H4 (cell line): Measurements from ENCODE around the gene EML5. TPM values are rescaled to one million over a fixed set of nuclear protein-coding genes. Genes with fewer than 3 reads are reported as not detected.

ENCODE experiments used
- DNase-seq: peaks from one replicate; pipeline ENCODE4 v3.0.0-alpha.2; 2015; ENCODE audit warnings: low spot score
- total RNA-seq: library from RNA; depleted of rRNA; stranded (reverse); fragments of >200 nt; shearing (Covaris generic); gene quantifications from 2 replicates; pipeline ENCODE4 v1.2.3, GENCODE V29; 2014

Gene EML5
- total RNA-seq, 1 experiment from 2014 or later = 0.43 TPM

DNA sequence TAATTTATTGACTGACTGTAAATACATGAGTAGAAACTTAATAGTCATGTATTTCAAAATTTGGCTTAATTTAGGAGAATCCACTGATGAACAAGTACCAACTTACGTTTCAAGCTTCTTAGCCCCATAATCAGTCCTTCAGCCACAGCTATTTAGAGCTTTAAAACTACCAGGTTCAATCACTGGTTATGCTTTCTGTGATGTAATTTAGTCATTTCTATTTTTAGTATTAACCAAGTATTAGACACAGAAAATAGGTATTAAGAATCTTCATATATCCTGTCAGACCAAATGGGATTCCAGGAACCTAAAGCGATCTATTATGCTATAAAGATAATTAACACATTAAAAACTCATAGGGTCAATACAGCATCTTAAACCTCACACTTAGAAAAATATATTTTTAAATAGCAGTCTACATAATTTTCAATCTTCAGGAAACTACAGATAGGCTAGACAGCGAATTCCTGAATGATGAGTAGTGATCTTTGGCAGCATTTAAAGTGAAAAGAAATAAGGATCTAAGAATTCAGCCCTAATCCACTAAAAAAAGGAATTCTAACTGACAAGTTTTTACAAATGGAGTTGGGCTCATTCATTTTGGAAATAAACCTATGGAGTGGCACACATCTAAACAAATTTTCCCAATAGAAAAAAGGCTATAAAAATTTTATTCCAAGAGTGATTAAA lies 178.4 kb downstream of the EML5 start:
- DNase-seq = no peak

DNA sequence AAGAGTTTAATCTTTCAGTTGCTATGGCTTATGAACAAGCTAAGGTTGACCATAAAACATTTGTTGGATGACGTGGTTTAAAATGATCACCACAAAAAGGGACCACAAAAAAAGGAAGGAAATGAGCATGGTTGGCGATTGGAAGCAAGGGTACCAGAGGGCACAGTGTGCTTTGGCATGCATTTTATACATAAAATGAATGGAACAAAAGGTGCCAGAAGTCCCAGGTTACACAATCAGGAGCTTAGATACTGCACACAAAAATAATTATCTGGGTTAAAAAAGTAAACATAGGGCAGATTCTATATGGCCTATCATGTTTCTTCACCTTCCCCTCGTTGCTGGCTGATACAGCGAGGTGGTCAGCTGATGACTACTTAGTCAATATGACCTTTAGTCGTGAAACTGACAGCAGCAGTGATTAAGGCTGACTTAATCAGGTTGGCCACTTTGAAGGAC lies 179.2 kb downstream of the EML5 start:
- peak; percentile 66 for DNase-seq

DNA sequence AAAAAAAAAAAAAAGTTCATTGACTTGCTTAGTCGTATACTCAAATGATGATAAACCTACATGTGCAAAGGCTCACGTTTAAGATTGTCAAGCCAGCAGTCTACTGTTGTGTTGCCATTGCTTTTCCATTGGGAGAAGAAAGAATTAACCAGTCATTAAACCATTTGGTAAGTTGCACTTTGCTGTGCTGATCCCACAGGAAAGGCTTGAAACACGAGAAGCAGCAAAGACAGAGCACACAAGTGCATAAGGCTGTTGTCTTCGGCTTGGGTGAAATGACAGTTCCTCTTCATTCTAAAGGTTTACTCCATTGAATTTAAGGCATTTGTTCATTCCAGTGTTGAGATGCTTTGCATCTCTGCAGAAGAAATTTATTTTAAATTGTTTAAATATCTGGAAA lies 179.8 kb downstream of the EML5 start:
- no peak for DNase-seq

DNA sequence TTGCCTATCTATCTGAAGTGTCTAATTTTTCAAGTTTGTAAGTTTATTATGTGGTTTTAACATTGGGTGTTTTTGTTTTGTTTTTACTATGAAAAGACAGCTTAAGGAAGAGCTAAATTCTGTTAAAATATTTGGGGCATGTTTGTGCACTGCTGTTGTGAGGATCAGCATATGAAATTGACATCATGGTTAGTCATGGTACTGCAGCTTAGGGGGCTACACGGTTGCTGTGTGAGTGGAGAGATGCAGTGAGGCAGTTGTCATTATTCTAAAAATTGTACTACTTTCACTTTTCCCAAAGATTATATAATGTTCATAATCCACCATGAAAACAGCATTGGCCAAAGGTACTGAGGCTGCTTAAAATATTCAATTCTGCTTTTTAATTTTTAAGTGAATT lies 180.9 kb downstream of the EML5 start:
- DNase-seq = no peak

DNA sequence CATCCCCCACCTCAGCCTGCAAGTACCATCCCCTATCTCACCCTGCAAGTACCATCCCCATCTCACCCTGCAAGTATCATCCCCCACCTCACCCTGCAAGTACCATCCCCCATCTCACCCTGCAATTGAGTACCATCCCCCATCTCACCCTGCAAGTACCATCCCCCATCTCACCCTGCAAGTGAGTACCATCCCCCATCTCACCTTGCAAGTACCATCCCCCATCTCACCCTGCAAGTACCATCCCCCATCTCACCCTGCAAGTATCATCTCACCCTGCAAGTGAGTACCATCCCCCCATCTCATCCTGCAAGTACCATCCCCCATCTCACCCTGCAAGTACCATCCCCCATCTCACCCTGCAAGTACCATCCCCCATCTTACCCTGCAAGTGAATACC lies 184.9 kb downstream of the EML5 start:
- DNase-seq = no peak

DNA sequence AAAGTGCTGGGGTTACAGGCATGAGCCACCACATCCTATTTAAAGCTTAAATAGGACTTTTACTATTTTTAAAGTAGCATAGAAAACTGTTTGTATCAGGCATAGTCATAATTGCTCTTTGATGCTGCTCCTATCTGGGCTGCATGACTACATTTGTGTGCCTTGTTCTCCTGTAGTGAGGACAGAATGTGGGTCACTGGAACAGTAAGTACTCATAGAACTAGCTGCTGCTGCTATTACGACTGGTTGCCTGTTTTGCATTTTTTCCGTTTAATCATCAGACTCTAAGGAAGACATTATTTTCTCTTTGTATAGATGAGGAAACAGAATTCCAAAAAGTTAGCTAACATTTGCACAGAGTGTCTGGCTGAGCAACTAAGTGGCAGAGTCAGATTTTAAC lies 187.2 kb downstream of the EML5 start:
- DNase-seq = no peak

DNA sequence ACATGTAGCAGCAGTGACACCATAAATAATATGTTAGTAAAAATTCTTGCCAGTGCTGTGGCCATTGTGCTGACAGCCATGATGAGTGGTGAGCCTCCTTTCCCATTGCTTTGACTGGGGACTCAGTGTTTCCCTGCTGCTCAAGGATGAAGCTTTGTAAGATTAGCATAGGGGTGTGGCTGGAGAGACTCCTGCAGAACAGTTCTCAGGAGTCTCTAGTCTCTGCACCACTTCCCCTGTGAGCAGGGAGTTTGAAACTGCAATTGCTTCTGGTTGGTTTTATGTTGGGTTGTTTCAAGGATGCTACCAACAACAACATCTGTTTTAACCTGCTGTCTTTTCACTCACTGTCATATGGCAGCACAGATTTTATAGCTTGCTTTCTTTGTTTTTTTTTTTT lies 188.5 kb downstream of the EML5 start:
- DNase-seq = no peak

DNA sequence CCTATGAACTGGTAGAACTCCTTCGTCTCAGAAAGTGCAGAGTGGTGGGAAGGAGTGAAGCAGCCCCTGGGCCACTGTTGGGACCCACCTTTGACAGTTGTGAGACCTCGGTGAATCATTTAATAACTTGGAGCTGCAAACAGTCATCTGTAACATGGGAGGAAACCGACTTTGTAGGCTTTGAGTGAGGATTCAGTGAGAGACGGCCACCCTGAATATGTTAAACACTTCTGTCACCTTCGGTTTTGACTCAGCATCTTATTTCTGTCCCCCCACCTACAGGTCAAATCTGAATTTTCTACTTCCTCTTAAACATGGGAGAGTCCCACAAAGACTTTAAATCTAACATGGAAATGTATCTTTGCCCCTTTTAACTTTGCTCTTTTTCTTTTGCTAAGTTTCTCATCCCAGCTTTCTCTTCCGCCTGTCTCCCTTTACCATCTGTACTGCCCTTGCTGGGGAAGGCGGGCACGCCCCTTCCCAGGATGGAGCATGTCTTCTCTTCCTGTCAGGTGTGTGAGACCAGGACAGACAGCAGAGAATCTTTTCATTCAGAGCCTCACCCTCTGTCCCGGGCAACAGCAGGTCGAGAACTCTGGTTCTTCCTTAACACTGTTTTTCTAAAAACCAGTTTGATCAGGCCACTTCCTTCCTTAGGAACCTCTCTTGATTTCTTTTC lies 192.9 kb downstream of the EML5 start:
- DNase-seq = no peak

DNA sequence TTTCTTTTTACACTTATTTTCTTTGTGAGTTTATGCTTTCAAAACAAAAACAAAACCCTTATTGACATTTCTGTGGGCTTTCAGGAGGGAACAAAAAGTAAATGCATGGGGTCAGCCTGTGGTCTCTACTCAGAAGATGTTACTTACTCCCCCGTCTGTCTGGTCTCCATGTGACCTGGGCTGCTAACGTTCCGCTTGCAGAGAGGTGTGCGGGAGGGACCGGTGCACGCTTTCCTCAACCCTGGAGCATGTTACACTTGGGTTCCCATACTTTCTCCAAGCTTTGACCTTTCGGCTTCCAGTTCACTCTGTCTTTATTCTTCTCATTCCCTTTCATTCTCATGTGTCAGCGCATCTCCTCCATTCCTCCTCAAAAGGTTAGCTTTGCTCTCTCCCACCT lies 193.4 kb downstream of the EML5 start:
- DNase-seq = no peak

DNA sequence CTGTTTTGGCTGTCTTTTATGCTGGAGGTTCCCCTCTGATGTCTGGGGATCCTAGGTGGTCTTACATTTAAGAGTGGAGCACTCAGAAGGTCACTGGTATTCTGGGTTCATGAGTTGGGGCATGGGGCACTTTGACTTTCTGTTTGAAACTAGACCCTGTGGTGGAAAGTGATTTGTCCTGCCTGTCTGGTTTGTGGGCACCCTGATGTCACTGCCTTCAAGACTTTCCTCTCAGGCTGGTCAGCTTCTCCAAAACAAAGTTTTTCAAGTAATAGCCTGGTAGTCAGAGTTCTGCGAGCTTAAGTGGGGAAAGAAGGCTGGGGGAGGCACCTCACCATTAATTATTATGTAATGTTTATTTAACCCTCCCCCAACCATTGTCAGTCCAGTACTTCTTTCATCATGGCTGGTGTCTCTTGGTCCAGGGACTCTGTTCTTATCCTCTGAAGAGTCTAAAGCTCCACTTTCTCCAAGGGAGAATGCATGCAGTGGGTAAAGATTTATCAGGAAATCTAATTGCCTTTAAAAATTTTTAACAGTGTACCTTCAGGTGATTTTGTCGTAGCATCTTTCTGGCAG lies 194.6 kb downstream of the EML5 start:
- no peak for DNase-seq

DNA sequence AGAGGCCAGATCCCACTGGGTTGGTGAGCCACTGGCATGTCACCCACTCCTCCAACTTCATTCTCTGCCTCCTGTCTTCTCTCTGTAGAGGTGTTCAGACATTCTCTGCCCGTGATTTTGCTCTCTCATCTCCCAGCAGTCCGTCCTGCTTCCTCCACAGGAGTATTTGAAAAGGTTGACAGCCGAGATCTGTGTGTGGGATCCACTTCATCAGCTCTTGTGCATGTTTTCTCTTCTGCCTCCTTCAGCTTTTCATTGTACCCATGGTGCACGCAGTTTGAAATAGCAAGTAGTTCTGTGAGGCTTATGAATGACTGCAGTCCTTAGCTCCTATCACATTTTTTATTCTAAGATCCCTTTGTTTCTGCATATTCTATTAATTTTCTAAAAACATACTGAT lies 195.2 kb downstream of the EML5 start:
- DNase-seq = no peak

DNA sequence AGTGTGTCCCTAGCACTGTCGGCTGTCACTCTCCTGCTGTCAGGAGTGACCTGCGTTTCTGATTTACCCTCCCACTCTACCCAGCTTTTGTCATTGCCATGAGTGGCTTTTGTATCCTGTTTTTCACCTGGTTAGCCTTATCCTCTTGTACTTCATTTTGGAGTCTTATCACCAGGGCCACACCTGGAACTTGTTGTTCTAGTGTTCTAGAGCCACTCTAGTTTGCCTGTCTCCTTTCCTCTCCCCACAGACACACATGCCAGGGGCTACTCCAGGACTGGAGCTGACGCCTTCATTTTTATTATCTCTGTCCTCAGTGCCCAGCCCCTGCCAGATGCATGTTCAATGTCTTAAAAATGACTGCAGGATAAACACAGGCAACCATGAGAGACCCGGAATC lies 195.7 kb downstream of the EML5 start:
- no peak for DNase-seq

DNA sequence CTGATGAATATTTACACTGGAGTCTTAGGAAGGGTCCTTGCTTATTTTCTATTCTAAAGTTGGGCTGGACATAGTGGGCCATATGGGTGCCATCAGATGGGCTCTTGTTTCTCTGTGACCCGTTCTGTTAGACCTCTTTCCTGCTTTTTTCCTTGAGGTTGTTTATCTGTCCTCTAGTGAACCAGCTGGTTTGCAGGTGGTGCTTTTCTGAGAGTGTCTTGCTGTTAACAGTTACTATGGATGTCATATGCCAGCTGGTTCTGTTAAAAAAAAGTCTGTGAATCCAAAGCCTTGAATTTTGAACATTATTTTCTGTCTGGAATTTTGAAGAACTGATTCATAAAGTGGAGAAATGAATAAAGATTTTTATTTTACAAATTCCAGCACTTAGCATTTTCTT lies 200.7 kb downstream of the EML5 start:
- DNase-seq = no peak

DNA sequence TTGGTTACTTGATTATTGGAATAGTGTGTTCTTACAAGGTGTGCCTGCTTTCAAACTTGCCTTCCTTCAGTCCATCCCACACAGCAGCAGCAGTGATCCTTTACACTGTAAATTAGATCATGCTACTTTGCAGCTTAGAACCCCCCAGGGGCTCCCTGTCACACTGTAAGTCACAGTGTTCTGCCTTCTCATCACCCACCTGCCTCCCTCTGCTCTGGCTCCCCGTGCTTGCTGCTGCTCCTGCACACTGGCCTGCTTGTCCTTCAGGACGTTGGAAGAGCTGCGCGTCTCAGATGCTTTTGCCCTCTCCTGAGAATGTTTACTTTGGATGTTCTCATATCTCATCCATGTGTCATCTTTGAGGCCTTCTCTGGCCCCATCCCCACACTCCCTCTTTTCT lies 202.6 kb downstream of the EML5 start:
- DNase-seq = no peak

DNA sequence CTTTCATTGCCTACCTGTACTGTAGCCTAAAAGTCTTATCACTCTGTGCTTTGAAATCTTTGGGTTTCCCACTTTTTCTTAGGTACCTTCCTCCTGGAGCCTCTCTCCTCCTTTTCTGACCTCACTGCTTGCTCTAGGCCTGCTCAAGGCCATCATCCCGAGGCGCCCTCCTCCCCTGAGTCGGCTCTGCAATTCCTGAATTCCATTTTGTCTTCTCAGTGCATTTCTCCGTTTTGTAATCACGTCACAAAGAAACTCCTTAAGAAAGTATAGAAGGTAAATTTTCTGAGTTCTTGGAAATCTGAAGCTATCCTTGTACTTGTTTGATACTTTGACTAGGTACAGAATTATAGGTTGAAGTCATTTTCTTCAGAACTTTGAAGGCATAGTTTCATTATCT lies 204.7 kb downstream of the EML5 start:
- no peak for DNase-seq

DNA sequence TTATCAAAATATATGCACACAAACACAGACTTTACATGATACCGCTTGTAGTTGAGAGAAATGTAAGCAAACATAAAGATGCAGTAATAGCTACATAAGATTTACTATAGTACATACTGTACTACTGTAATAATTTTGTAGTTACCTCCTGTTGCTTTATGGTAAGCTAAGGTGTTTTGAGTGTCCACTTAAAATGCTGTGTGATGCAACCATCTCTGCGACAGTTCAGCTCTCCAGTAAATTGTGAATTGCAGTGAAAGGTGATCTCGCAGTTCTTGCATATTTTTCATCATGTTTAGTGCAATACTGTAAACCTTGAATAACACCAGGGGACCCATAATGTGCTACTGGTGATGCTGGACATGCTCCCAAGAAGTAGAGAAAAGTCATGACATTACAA lies 208.3 kb downstream of the EML5 start:
- DNase-seq = no peak

DNA sequence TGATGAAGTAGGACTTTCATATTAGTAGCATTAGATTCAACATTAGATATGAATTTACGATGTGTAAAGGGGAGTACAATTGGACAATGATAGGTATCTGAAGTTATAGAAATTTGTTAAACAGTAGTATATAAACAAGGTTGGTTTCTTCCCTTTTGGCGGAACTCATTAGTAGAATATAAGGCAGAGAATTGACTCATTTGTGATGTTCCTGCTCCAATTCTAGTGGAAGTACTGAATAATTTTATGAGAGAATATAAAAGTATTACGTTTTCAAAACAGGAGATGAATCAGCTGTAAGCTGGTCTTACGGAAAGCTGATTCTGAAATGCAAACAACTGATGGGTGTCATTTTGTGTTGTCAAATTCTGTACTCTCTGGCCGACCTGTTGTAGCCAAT lies 216.5 kb downstream of the EML5 start:
- DNase-seq = no peak

DNA sequence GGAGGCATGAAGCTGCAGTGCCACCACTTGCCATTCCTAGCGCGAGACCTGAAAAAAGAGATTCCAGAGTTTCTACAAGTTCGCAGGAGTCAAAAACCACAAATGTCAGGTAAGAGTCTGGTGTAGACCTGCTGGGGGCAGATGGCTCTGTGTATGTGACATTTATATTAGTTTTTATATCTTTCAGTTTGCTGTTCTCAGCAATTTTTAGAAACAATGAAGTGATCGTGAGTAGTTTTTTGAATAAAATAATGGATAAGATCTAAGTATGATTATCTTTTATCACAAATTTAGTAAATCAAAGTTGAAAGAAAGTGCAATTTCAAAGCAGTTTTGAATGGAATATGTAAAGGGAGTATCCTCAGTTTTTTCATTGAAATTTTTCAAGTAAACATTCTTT lies 220.6 kb downstream of the EML5 start:
- DNase-seq = no peak

DNA sequence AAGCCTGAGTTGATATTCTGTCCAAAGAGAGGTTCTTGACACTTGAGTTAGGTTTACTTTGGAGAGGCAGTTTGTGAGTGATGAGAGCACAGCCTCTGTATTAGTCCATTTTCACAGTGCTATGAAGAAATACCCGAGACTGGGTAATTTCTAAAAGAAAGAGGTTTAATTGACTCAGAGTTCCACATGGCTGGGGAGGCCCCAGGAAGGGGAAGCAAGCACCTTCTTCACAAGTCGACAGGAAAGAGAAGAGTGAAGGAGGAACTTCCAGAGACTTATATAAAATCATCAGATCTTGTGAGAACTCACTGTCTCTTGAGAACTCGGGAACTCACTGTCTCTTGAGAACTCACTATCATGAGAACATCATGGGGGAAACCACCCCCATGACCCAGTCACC lies 224.6 kb downstream of the EML5 start:
- no peak for DNase-seq

DNA sequence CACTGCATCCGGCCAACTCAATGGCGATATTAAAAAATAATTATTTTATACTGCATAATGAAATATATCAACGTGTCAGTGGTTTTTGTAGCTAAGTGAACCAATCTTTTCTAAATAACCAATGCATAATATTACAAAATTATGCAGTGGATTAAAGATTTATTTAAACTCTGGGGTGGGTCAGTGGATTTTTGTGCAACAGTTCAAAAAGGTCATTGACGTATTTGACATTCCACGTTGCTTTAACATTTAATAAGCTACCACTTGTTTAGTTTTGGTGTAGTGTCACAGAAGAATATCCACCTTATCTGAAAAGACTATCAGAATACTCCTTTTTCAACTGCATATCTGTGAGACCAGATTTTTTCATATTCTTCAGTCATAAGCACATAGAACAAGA lies 227.3 kb downstream of the EML5 start:
- DNase-seq = no peak

DNA sequence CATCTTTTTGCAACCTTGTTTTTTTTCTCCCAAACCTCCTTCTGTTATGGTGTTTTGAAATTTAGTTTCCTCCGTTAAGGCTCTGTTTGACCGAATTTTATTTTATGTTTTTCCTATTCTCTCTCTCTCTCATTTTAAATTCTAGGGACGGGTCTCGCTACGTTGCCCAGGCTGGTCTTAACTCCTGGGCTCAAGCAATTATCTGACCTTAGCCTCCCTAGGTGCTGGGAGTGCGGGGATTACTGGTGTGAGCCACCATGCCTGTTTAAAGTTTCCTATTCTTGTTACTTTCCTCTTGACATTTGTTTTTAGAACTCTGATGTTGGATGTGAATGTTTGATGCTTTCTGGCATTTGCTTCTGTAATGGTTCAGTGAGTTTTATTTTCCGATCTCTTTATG lies 228.9 kb downstream of the EML5 start:
- DNase-seq = no peak

DNA sequence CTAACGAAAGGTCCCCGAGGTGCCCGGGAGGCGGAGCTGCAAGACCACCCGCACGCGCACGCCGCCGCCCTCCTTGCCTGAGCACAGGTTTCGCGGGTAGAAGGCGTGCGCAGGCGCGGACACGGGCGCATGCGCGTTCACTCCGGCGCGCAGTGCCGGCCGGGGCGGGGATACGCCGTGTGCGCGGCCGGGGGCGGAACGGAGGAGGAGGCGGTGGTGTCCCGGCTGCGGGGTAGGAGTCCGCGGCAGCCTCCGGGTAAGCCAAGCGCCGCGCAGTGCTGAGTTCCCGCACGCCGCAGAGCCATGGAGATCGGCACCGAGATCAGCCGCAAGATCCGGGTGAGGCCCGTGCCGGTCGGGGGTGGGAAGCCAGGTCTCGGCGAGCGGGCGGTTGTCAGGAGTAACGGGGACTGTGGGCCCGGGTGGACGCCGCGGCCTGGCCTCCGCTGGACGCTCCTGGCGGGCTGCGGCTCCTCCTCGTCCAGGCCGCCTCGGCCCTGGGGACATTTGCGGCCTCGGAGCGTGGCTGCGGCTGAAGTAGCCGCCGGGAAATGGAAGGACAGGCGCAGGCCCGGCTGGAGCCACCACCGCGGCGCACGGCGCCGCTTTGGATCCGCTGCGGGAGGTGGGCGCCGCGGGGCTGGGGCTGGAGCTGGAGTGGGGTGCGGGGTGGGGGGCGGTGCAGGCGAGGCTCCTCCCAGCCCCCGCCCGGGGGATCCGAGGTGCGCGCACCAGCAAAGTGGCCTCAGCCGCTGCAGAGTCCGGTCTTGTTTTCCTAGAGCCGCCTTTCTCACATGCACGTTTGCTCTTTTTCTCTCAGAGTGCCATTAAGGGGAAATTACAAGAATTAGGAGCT lies 229.7 kb downstream of the EML5 start, which contains the start of gene ZC3H14:
Gene ZC3H14 (plus strand): TSS at position 207 of the 856 bp plus-strand sequence. CDS start 97 bp downstream, at position 304.
- DNase-seq = peak; percentile 79

DNA sequence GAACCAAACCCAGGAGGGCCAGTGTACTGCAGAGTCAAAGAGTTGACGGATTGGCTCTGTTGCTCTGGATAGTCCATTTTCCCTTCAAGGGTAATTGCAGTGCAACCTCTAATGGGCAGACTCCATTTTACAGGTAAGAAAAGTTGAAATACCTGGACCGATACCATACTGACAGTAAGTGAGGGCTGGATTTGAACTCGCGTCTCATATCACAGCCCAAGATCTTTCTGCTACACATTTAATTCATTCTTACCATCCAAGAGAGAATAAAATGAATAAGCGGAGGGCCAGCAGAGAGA lies 230.3 kb downstream of the EML5 start:
- no peak for DNase-seq
